ENCODE measurements around the gene CDH1. TPM values are rescaled to one million over a fixed set of nuclear protein-coding genes. Genes with fewer than 3 reads are reported as not detected.

The CDH1 gene
- total RNA-seq, 4 donors from 2014 or later, result 0.26 to 30.0 (median 2.6) TPM

DNA sequence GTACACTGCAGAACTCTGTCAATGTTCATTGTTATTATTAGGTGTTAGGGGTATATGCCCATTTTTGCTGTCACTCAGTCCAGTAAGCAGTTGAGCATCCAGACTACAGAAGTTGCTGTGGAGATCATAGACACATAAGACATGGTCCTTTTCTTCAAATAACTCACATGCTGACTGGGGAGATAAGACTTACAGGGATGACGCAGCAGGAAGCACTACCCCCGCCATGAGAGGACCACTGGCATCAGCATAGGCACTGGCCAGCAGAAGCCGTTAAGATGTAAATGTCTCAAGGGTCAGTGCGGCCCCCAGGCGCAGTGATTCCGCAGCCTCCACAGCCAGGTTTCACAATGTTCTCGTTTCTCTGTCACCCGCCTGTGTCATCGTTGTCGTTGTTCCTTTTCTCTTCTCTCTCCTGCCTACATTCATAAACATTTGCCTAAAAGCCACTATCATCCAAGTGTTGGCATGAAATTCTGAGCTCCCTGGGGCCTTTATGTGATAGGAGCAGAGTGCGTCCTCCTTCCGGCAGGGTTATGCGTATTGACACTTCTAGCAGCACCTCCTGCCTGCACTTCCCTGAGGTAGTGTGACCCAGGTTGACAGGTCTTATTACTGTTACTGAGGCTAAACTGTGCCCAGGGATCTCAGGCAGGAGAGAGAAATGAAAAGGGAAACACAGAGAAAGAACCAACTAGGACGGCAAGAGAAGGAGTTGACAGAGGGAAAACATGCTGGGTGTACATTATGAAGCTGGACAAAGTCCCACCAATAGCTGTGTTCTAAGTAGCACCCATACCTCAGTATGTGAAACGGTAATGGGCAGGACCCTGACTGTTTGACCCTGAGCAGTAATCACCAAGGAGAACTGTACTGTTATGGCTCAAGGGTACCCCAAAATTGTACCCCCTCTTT lies 124.1 kb downstream of the CDH1 start:
- DNase-seq, result no peak
- TF ChIP-seq, protein P1, sequence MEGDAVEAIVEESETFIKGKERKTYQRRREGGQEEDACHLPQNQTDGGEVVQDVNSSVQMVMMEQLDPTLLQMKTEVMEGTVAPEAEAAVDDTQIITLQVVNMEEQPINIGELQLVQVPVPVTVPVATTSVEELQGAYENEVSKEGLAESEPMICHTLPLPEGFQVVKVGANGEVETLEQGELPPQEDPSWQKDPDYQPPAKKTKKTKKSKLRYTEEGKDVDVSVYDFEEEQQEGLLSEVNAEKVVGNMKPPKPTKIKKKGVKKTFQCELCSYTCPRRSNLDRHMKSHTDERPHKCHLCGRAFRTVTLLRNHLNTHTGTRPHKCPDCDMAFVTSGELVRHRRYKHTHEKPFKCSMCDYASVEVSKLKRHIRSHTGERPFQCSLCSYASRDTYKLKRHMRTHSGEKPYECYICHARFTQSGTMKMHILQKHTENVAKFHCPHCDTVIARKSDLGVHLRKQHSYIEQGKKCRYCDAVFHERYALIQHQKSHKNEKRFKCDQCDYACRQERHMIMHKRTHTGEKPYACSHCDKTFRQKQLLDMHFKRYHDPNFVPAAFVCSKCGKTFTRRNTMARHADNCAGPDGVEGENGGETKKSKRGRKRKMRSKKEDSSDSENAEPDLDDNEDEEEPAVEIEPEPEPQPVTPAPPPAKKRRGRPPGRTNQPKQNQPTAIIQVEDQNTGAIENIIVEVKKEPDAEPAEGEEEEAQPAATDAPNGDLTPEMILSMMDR (IDR thresholded peaks at IDR 0.05), result no peak
- TF ChIP-seq POLR2A (IDR thresholded peaks at IDR 0.05), result no peak
- Histone ChIP-seq H3K27me3 (no peaks in the 10 kb centered on the region), H3K27ac (no peak overlapping the region), H3K36me3 (no peaks in the 10 kb centered on the region), H3K9me3 (no peaks in the 10 kb centered on the region), H3K4me3 (no peak overlapping the region), H3K4me1 (no peaks in the 10 kb centered on the region)
- intact Hi-C loops (cut with DNase I; ENCODE audit: low total_unique reads), result no loop called here

DNA sequence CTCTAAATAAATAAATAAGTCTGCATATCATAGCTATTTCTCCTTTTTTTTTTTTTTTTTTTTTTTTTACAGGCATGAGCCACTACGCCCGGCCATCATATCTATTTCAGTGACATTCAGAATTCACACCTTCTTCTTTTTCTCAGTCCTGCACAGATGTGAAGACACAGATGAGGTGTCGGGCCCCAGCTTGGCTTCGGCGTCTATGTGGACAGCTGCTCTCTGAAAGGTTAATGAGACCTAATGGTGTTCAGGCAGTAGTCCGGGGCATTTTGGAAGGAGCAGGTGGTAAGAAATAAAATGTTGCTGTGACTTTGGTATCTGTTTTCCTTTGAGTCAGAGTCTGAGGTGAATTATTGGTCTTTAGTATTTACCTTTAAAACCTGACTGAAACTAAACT lies 129.8 kb downstream of the CDH1 start:
- intact Hi-C loops (cut with DNase I; ENCODE audit: low total_unique reads), result no loop called here
- Histone ChIP-seq H3K4me1 (no peaks in the 10 kb centered on the region), H3K36me3 (no peaks in the 10 kb centered on the region), H3K9me3 (no peaks in the 10 kb centered on the region), H3K27ac (no peak overlapping the region), H3K4me3 (no peak overlapping the region), H3K27me3 (no peaks in the 10 kb centered on the region)
- no peak for DNase-seq
- TF ChIP-seq, protein P1 (IDR thresholded peaks at IDR 0.05), result no peak
- TF ChIP-seq POLR2A (IDR thresholded peaks at IDR 0.05), result no peak

DNA sequence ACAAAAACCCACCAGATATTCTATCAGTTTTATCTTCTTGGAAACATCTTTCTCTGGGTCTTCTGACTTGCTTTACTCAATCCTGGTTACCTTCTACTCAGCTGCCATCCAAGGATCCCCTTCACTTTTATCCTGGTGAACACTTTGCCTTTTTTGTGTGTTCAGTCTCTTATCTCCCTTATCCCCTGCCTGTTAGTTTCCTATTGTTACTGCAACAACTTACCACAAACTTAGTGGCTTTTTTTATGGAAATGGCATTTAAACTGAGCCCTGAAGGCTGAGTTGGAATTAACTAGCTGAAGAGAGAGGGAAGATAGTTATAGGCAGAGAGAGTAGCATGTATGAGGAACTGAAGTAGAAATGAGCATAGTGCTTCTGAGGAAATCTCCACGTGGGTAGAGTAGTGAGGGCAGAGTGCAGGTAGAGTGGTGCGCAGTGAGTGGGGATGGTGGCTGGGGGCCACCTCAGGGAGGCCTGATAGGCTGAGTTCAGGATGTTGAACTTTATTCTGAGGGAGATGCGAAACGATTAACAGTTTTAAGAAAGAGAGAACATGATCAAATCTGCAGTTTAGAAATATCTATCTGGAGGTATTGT lies 132.5 kb downstream of the CDH1 start:
- intact Hi-C loops (cut with DNase I; ENCODE audit: low total_unique reads), result no loop called here
- H3K4me3 ChIP-seq, result no peak overlapping the region
- no peaks in the 10 kb centered on the region for H3K9me3 ChIP-seq
- TF ChIP-seq, protein P1 (IDR thresholded peaks at IDR 0.05), result no peak
- no peak for TF ChIP-seq POLR2A (IDR thresholded peaks at IDR 0.05)
- H3K36me3 ChIP-seq, result no peaks in the 10 kb centered on the region
- H3K27ac ChIP-seq, result no peak overlapping the region
- no peaks in the 10 kb centered on the region for H3K27me3 ChIP-seq
- no peak for DNase-seq
- H3K4me1 ChIP-seq, result no peaks in the 10 kb centered on the region

DNA sequence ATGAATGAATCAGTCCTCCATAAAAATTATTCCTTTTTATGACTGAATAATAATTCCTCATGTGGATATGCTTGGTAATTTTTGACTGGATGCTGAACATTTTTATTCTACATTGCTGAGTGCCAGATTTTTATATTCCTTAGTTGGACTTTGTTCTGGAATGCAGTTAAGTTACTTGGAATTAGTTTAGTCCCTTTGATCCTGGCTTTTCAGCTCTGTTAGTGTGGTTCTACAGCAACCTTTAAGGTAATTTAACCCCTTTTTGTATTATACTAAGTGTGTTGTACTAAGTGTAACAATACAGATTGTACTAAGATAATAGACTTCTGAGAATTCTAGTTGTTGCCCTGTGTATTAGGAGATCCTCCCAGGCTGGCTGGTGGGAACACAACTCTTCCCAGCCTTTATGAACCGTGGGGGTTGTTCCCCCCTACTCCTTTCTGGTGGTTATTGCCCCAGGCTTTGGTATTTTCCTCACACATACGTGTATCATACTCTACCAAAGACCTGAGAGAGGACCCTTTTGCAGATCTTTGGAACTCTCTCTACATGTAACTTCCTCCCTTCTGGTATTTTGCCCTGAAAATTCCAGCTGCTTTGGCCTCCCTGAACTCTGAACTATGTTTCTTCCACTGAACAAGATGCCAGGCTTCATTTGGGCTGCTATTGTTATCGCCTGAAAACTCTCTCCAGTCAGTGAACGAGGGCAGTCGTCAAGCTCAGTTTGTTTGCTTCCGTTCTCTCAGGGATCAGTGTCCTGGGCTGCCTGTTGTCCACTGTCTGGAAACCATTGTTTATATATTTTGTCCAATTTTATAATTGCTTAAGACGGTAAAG lies 136.8 kb downstream of the CDH1 start:
- Histone ChIP-seq H3K4me3 (no peak overlapping the region), H3K36me3 (no peaks in the 10 kb centered on the region), H3K27me3 (no peaks in the 10 kb centered on the region), H3K27ac (no peak overlapping the region), H3K4me1 (no peaks in the 10 kb centered on the region), H3K9me3 (no peaks in the 10 kb centered on the region)
- no peak for TF ChIP-seq POLR2A (IDR thresholded peaks at IDR 0.05)
- TF ChIP-seq, protein P1 (IDR thresholded peaks at IDR 0.05), result no peak
- intact Hi-C loops (cut with DNase I; ENCODE audit: low total_unique reads), result no loop called here
- DNase-seq, result no peak

Measured in uterus (tissue), 4 donors.